NCI-H446 treated with DMSO at 0.1 percent for 48 hours (cell line): ENCODE measurements around the gene FKBP8.

ENCODE experiments used
- DNase-seq: peaks from one replicate; lab custom pipeline; 2025; lab: John Stamatoyannopoulos, UW

FKBP8 gene

DNA sequence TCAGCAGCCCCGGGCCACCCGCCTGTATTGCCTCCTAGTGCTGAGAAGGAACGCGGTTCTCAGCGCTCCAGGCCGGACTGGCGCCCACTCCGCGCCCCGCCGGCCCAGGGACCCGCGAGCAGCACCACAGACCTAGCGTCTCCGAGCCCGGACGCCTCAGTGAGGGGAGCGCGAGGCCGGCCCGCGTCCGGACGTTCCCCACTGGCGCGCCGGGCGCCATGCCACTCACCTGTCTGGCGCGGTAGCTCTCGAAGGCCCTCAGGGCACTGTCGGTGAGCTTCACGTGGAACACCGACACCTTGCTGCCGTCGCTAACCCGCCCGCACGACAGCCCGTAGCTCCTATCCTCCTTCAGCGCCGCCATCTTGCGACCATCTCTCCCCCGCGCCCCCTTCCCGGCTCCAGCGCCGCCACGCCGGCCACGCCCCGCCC, 21.7 kb downstream of the FKBP8 start, which contains the start of gene ELL:
Gene ELL, minus strand, starts transcription at position 379 of the 432 bp plus-strand sequence. Its CDS starts 15 bp downstream, at position 364.
- DNase-seq = no peak

DNA sequence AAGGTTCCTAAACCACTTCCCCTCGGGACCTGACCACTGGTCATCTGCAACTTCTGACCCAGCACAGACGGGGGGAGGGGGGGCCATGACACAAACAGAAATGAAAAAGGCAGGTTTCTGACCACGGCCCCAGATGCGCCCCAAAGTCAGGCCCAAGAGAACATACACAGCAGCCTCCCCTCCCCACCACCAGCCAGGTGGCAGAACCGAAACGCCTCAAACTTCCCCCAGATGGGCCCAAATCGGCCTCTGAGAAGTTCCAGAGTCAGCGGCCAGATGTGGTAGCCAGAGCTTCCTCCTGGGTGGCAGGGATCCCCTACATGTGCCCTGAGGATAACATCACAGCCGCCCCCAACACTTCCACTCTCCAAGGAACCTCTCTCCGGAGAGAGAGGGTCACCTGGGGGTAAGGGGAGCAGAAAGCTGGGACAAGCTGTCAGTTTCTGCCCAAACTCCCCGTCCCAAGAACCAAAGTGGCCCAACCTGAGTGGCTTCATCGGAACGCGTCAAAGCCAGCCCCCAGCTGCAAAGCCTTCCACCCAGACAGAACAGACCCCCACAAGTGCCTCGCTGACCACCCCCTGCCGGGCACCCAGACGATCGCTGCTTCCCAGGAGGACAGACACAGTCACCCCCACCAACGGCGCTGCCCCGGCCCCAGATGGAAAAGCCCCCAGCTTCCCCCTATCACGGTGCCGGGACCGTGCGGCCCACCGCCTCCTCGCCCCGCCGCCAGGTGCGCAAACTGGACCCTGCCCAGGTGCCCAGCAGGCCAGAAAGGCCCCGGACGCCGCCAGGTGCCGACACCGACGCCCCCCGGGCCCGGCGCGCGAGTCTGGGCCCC, 22.3 kb downstream of the FKBP8 start:
- no peak for DNase-seq

DNA sequence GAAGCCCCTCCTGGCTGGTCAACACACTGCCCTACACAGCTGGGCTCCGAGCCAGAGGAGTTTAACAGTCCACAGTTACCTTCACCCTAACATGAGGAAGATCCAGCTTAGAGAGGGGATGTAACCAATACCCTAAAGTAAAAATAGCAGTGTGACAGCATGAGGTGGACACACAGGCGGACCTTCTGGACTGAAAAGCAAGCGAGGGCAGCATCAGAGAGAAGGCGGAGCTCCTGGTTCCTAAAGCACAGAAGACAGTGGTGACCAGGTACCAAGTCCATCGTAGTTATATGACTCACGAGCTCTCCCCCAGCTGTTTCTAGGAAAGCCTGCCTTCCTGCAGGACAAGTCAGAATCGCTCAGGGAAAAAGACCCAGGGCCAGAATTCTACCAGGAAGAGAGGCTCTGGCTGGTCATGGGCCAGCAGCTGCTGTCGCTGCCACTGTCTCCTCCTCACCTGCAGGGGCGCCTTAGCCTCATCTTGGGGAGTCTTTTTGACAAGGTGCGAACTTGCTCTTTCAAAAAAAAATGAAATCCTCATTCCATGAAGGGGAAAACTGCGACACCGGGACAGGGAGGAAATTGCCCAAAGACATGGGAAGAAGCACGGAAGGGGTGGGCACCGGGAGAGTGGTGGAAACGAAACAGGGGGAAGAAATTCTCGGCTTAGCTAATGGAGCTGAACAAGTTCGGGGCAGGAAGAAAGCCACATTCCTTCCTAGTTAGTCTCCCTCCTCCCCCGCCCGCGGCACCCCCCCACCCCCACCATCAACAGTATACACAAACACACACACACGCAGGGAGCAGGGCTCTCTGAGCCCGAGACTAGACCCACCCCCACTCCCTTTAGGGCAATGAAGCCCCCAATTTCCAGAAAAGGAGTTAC, 23.2 kb downstream of the FKBP8 start:
- no peak for DNase-seq

DNA sequence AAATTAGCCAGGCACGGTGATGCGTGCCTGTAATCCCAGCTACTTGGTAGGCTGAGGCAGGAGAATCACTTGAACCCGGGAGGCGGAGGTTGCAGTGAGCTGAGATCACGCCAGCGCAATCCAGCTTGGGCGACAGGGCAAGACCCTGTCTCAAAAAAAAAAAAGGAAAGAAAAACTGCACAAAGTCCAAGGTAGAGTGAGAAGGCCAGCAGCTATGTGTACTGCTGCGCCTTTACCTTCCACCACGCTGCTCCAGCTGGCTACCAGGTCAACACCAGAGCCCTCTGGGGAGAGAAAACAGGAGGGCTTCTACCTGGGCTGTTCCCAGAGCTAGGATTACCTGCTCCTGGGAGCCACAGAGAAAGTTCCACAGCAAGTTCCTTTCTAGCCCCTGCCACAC, 24.7 kb downstream of the FKBP8 start:
- no peak for DNase-seq

DNA sequence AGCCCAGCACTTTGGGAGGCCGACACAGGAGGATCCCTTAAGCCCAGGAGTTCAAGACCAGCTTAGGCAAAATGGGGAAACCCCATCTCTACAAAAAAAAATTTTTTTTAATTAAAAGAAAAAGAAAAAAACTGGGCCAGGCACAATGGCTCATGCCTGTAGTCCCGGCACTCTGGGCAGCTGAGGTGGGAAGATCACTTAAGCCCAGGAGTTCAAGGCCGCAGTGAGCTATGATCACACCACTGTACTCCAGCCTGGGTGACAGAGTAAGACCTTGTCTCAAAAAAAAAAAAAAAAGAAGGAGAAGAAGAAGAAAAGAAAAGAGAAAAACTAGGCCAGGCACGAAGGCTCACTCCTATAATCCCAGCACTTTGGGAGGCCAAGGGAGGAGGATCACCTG, 25.8 kb downstream of the FKBP8 start:
- DNase-seq = no peak

DNA sequence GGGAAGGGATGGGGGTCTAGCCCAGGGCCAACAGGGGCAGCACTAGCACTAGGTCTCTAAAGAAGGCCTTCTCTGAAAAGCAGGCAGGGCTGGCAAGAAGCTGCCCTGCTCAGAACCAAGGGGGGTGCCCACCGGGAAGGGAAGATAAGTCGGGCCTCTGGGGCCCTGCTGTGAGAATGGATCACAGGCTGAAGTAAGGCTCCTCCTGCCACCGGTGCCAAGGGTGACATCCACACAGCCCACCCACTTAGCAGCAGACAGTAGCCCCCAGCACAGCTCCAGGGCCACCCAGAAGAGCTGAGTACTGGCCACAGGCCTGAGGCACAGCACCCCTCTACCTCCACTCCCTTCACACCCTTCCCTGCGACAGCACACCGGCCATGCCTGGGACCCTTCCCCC, 27.4 kb downstream of the FKBP8 start:
- DNase-seq = no peak

DNA sequence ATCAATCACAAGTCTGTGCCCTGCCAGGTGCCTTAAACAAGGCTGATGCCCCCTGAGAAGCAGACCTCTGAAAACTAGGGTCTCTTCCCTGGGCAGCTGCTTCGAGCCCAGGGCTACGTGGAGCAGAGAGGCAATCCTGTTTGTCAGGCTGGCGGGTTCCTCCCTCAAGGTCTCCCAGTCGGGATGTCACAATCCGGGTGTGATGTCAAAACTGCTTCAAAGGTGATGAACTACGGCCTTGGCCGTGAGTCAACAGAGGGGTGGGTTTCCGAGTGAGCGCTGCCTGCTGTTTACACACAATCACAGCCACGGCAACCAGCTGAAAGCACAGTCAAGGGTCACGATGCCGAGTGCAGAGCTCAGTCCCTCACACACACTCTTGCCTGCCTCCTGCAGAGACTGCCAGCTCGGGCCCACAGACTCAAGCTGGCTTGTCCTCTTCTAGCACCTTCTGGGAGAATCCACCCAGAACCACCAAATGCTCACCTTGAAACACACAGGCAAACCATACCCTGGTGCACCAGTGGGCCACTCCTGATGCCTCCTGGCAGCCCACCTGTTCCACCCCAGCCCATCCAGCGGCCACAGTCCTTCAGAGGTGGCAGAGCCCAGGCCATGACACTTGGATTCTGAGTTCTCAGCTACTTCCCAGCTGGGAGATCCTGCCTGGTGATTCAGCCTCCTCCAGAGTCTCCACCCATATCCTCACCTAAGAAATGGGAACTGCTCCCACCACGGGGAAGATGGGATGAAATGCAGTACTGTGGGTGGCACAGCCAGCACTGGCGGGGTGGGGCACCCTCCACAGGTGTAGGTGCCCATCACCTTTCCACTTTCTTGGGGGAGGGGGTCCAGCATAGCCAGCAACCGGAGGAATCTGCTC, 28.3 kb downstream of the FKBP8 start:
- no peak for DNase-seq

DNA sequence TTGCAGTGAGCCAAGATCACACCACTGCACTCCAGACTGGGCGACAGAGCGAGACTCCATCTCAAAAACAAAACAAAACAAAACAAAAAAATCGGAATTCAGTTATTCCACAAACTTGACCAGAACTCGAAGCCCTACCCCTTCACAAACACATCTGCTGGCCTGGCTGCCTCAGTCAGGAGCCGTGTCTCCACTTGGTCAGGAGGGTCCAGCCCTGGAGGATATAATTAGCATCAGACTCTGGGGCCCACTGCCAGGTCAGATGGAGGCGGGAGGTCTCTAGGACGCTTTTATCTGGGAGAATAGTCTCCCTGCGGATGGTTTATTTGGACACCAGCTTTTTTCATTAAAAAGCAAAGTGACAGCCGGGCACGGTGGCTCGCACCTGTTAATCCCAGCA, 29.5 kb downstream of the FKBP8 start:
- DNase-seq = no peak

DNA sequence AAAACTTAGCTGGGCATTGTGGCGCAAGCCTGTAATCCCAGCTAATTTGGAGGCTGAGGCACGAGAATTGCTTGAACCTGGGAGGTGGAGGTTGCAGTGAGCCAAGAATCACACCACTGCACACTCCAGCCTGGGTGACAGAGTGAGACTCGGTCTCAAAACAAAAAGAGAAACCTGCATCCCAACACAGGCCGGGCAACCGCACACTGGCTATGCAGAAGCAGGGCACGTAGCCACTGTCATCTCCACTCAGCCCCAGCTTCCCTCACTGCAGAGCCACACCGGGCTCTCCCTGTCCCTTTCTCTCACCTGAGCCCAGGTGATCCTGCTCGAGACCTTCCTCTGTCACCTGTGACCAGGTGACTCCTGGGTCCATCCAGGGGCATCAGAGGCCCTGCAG, 33.2 kb downstream of the FKBP8 start:
- no peak for DNase-seq

DNA sequence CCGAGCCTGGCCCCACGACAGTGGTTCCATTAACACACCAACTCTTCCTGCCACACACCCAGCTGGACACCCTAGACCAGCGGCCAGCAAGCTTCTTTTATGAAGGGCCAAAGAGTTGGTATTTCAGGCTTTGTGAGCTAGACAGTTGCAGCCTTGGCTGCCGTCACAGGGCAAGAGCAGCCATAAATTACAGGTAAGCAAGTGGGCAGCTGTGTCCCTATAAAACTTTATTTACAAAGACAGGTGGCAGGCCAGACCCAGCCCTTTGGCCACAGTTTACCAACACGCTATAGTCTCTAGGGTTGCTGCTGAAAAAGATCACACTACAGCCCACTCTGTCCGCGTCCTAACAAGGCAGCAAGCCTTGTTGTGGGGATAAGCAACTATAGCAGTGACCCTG, 34.8 kb downstream of the FKBP8 start:
- DNase-seq = no peak

DNA sequence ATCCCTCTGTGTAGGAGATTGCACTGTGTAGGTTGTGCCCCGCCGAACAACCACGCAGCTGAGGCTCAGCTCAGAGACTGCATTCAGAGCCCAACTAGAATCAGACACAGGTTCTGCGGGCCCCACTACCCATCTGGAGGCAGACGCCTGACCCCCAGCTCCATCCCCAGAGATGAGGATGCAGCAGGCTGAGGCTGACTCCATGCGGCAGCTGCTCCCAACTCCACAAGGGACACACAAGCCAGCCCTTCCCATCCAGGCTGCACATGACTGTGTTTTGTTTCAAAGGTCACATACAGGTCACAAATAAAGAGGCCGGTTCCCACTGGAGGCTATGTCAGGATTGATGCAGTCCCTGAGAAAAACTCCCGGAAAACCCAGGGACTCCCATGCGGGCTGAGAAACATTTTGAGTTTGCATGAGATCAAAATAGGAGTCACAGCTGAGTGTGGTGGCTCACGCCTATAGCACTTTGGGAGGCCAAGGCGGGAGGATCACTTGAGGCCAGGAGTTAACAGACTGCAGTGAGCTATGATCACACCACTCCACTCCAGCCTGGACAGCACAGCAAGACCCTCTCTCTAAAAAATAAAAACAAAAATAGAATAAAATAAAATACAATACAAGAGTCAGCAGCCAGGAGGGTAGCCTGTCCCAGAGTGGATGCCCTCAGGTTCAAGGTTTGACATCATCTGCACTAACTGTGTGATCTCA, 35.5 kb downstream of the FKBP8 start:
- no peak for DNase-seq

DNA sequence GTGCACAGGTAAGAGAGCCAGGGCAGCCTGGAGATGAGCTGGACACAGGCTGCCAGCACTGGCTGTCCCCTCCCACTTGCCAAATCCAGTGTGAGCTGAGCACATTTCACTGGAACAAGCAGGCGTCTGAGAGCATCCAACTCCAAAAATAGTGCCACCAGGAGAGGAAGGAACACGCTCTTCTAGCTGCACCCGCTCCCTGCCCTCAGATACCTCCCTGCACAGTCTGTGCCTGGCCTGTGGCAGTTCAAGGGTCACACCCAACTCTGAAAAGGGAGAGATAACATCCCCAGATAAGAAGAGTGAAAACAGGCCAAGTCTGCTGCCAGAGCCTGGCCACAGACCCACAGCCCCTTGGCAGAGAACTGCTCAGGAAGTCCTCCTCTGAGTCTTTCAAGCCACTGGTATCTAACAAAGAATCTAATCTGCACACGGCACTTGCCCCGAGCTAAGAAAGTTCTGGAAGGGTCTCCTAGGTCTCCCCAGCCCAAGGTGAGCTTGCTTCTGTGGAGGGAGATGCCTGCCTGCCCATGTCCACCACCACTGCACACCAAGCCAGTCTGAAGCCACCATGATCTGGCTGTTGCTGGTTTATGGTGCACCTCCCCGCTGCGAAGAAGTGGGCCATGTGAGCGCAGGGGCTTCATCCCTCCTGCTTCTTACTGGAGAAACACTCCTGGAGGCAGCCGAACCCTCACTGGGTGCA, 36.2 kb downstream of the FKBP8 start:
- no peak for DNase-seq

DNA sequence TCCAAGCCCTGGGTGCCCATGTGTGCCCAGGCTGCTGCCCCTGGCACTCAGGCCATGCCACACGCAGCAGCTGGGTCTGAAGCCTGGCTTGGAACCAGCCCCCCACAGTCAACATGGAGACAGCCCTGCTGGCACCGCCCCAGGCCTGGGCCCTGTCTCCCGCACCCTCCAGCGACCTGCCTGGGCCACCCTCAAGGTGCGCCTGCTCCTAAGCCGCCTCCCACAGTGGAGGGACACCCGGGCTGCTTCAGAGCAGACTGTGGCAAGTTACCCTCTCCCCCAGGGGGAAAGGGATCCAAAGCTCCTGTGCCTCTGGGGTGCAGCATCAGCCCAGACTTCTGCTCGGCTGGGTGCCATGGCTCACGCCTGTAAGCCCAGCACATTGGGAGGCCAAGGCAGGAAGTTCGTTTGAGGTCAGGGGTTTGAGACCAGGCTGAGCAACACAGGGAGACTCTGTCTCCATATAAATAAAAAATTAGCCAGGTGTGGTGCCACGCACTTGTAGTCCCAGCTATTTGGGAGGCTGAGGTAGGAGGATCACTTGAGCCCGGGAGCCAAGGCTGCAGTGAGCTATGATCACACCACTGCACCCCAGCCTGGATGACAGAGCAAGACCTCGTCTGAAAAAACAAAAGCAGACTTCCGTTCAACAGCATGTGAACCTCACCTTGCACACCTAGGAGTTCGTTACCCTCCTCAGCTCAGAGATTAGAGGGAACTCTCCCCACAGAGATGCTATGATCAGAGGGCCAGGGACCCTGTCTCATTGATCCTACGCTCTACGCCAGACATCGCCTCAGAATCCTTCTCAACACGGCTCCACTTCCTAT, 37.1 kb downstream of the FKBP8 start:
- DNase-seq = no peak

DNA sequence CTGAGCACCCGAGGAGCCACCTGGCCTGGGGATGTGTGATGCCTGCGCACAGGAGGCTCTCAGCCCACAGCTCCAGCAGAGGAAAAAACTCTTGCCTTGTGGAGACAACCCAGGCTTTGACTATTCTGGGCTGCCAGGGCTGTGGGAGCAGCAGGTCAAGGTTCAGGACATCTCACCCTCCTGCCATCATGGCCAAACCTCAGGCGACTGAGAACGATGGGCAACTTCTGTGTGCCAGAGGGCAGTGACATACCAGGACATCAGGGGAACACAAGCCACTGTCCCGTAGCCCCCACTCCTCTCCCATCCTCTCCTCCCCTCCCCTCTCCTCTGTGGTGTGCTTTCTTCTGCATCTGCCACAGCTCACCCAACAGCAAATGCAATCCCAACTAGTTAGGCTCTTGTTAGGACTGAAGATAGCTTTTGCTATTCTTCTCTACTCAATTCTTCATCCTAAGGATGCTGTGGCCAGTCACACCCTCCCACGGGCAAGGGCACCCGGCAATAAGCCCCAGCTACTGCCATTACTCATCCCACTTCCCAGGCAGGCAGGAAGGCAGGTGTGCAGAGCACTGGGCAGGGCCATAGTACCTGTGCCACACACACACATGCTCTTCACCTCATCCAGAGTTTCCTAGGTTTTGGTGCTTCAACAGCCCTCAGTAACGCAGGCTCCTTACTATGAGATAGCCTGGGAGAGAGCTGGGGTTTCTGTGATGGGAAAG, 38.3 kb downstream of the FKBP8 start:
- no peak for DNase-seq

DNA sequence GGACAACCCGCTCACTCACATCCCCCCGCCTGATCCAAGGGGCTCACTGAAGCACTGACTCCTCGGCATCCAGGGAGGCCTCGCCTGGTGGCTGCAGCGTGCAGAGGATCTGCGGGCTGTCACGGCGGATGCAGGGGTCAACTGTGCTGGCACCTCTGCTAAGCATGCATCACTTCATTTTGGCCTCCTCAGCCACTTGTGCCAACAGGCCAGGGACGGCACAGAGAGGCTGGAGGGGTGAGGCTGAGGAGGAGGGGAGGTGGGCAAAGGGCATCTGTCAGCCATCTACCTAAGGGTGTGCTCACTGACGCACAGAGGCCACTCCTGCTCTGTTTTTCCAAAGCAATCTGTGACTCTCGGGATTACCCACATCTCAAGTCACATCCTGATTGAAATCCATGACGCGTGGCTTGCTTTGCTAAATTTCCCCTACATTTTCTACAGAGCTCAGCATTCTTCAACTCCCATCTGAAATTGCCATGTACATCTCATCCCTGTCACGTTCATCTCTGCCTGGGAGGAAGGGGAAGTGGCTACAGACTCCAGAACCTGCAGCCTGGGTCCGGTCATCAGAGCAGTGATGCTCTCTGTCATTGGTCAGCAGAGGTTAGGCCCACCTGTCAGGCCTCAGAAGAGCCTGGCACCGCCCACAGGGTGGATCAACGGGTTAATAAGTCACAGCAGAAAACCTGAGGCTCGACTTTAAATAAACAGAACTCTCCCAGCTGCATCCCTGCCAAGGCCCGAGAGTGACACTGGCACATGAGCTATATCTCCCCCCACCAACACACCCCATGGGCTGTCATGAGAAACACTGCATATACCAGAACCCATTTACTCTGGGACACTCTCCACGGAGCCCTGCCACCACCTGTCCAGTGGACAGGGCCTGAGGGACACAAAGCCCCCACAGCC, 39.1 kb downstream of the FKBP8 start:
- no peak for DNase-seq

DNA sequence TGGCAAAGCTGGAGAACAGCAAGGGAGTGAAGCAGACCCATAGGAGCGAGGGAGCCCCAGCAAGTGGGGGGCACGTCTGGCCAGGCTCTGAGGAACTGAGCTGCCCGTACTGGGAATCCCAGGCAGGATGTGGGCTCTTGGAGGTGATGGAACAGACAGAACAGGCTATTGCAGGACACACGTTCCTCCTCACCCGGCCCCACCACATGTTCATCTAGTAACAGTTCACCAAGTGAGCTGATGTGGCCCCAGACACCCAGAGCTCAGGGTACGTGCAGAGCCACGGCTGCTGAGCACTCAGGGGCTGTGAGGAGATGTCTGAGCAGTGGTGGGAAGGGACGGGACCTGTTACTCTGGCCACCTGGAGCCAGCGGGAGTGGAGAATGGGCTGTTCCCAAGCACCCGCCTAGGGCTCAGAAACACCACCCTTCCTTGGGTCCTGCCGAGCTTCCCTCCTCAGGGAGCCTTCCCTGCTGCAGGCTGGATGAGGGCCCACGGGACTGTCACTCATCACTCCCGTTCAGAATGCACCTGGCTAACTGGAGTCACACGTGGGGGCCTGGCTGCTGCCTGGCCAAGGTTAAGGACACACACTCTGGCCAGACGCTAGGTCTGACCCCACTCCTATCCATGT, 39.9 kb downstream of the FKBP8 start:
- no peak for DNase-seq

DNA sequence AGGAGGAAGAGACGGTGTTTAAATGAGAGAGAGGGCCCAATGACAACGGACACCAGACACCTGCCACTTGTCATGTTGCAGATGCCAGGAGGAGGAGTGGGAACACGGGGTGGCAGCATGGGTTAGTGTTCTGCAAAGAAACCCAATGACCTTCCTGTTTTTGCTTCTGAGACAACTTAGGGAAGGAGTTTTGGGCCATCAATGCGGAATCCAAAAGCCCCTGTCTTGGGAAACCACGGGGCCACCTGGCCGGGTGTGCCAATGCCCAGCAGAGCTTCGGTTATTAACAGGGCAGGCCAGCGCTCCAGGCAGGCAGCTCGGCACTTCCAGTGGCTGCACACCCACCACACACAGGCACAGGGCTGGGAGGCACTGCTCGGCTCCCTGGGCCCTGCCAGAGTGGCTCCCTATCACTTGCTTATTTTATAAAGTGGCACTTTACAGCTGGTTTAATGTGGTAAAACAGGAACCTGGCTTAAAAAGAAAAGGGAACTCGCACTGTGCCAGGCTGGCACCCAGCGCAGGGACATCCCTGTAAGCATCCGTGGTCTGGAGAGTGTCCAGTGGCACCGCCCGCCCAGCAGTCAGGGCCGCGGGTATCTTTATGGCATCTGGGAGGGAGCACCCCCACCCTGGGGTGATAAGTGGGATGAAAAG, 40.6 kb downstream of the FKBP8 start:
- DNase-seq = no peak
